Fibroblast of mammary gland (primary cell): ENCODE data around the gene ITGB7.

Source experiments
- DNase-seq: peaks from one replicate; pipeline ENCODE4 v3.0.0-alpha.2; 2010; ENCODE audit warnings: low read depth
- H3K4me3 ChIP-seq: 2 replicates; pipeline ENCODE4 v1.5.1; 2011; ENCODE audit warnings: low read depth, mild to moderate bottlenecking, low read length, moderate library complexity; ENCODE audit not compliant: control insufficient read depth
- CTCF ChIP-seq: conservative IDR thresholded peaks from 2 replicates; pipeline ENCODE4 v1.5.1; 2011; ENCODE audit warnings: low read depth, low read length, inconsistent platforms; ENCODE audit not compliant: control insufficient read depth, insufficient read depth

The ITGB7 gene

GRCh38 chr12:53217931-53218307 is 10.9 kb upstream of the ITGB7 start:
- no peak for TF ChIP-seq CTCF
- peak; percentile 43 for DNase-seq
- H3K4me3 ChIP-seq: peak overlapping the region; percentile 59

GRCh38 chr12:53217051-53217930 is 10.2 kb upstream of the ITGB7 start:
- no peak overlapping the region for H3K4me3 ChIP-seq
- TF ChIP-seq CTCF: no peak
- DNase-seq: peak; percentile 50

GRCh38 chr12:53215497-53215896 is 8.4 kb upstream of the ITGB7 start:
- DNase-seq: no peak
- TF ChIP-seq CTCF: no peak
- no peak overlapping the region for H3K4me3 ChIP-seq

DNA sequence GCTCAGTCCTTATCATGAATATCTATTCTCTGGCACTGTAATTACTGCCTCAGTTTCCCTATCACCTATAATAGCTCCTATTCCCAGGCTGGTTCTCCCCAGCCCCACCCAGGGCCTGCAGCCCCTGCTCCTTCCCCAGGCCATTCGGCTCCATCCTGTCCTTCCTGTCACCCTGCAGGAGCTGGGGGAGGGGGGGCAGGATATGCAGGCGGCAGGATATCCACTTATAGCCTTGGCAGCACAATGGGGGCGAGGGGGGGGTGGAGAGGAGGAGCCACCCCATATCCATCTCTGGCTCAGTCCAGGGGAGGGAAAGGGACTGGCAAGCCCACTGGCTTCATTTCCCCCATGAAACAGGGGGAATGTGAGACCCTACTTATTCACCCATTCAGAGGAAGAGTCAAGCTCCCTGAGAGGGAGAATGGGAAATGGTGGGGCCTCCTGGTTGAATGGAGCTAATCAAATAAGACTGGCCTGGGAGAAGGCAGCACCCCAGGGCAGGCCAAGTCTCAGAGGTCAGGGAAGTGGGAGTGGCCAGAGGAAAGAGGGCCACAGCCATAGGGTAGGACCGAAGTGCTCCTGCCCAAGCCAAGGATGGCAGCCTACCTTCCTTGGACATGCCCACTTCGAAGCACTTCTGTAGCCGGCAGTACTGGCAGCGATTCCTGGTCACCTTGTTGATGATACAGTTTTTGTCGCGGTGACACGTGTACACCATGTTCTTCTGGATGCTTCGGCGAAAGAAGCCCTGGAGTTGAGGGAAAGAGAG is 7.8 kb upstream of the ITGB7 start:
- no peak for TF ChIP-seq CTCF
- no peak for DNase-seq
- no peak overlapping the region for H3K4me3 ChIP-seq

DNA sequence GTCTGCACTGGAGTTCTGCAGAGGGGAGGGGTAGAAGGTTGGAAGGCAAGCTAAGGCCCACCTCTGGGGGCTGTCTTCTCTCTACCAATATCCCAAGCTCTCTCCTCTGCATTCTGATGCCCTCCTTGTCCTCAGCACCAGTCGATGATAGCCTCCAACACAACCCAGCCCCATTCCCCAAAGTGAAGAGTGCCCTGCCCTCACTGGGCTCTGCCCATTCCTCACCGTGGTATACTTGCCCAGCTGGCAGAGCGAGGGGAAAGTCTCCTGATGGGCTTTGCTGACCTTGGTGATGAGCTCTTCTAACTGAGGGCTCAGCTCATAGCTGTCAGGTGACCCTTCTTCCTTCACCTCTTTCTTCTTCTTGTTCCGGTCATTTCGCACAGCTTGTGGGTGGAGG is 7.2 kb upstream of the ITGB7 start:
- no peak for DNase-seq
- no peak for TF ChIP-seq CTCF
- no peak overlapping the region for H3K4me3 ChIP-seq

- H3K4me3 ChIP-seq: no peak overlapping the region
- TF ChIP-seq CTCF: peak; percentile 92
- peak; percentile 71 for DNase-seq
Measured at GRCh38 chr12:53213348-53213747, 6.3 kb upstream of the ITGB7 start.
